H9 (cell line): ENCODE data around the gene HOXA2. TPM values are rescaled to one million over a fixed set of nuclear protein-coding genes. Genes with fewer than 3 reads are reported as not detected.

ENCODE experiments used
- DNase-seq: peaks from one replicate; pipeline ENCODE4 v3.0.0-alpha.2; 2017
- H2AFZ ChIP-seq: one replicate; pipeline ENCODE4 v1.6.1; 2013; ENCODE audit warnings: mild to moderate bottlenecking, low read length, control low read depth, moderate library complexity
- H2AK5ac ChIP-seq: 2 replicates; pipeline ENCODE4 v1.6.1; 2013; ENCODE audit warnings: low read length, control low read depth, mixed read lengths; ENCODE audit not compliant: insufficient read length
- H2BK120ac ChIP-seq: one replicate; pipeline ENCODE4 v1.6.1; 2013; ENCODE audit warnings: low read depth, mild to moderate bottlenecking, low read length, control low read depth, inconsistent platforms; ENCODE audit not compliant: poor library complexity, severe bottlenecking
- H2BK12ac ChIP-seq: 2 replicates; pipeline ENCODE4 v1.6.1; 2013; ENCODE audit warnings: low read length, control low read depth, mixed read lengths, low read depth; ENCODE audit not compliant: insufficient read length
- H2BK15ac ChIP-seq: 2 replicates; pipeline ENCODE4 v1.6.1; 2013; ENCODE audit warnings: low read depth, low read length, control low read depth
- H2BK20ac ChIP-seq: one replicate; pipeline ENCODE4 v1.6.1; 2013; ENCODE audit warnings: low read depth, mild to moderate bottlenecking, low read length, control low read depth, inconsistent platforms; ENCODE audit not compliant: poor library complexity, severe bottlenecking
- H2BK5ac ChIP-seq: 2 replicates; pipeline ENCODE4 v1.6.1; 2013; ENCODE audit warnings: low read length, control low read depth, mixed read lengths; ENCODE audit not compliant: insufficient read length
- H3K14ac ChIP-seq: 2 replicates; pipeline ENCODE4 v1.6.1; 2013; ENCODE audit warnings: low read length, control low read depth; ENCODE audit not compliant: insufficient read depth
- H3K18ac ChIP-seq: 2 replicates; pipeline ENCODE4 v1.6.1; 2013; ENCODE audit warnings: low read depth, mild to moderate bottlenecking, mixed read lengths, low read length, control low read depth; ENCODE audit not compliant: insufficient read length
- H3K23ac ChIP-seq: 2 replicates; pipeline ENCODE4 v1.6.1; 2013; ENCODE audit warnings: low read length, control low read depth, mixed read lengths, low read depth; ENCODE audit not compliant: insufficient read length
- H3K23me2 ChIP-seq: 2 replicates; pipeline ENCODE4 v1.6.1; 2013; ENCODE audit warnings: low read depth, mild to moderate bottlenecking, mixed read lengths, low read length, control low read depth; ENCODE audit not compliant: insufficient read length, poor library complexity, severe bottlenecking
- H3K27ac ChIP-seq: 2 replicates; pipeline ENCODE4 v1.5.1; 2013; ENCODE audit warnings: low read length, control low read depth, mixed read lengths, low read depth; ENCODE audit not compliant: insufficient read length
- H3K27me3 ChIP-seq: 2 replicates; pipeline ENCODE4 v1.6.1; 2013; ENCODE audit warnings: low read length, control low read depth, inconsistent platforms; ENCODE audit not compliant: insufficient read depth
- H3K4ac ChIP-seq: 2 replicates; pipeline ENCODE4 v1.6.1; 2013; ENCODE audit warnings: low read depth, mild to moderate bottlenecking, control low read depth, inconsistent platforms, low read length, moderate library complexity
- H3K4me1 ChIP-seq: 2 replicates; pipeline ENCODE4 v1.6.1; 2013; ENCODE audit warnings: low read length, control low read depth, inconsistent platforms; ENCODE audit not compliant: insufficient read depth
- H3K4me2 ChIP-seq: 2 replicates; pipeline ENCODE4 v1.6.1; 2013; ENCODE audit warnings: low read length, control low read depth, mixed read lengths; ENCODE audit not compliant: insufficient read length, insufficient read depth
- H3K56ac ChIP-seq: 2 replicates; pipeline ENCODE4 v1.6.1; 2013; ENCODE audit warnings: low read depth, mild to moderate bottlenecking, mixed read lengths, low read length, control low read depth; ENCODE audit not compliant: insufficient read length
- H3K79me1 ChIP-seq: 2 replicates; pipeline ENCODE4 v1.6.1; 2013; ENCODE audit warnings: low read depth, mild to moderate bottlenecking, moderate library complexity, low read length, control low read depth, inconsistent platforms; ENCODE audit not compliant: insufficient read depth, poor library complexity, severe bottlenecking
- H3K79me2 ChIP-seq: 2 replicates; pipeline ENCODE4 v1.6.1; 2013; ENCODE audit warnings: low read length, control low read depth, inconsistent platforms; ENCODE audit not compliant: insufficient read depth
- H3K9ac ChIP-seq: 2 replicates; pipeline ENCODE4 v1.6.1; 2013; ENCODE audit warnings: low read length, control low read depth, mixed read lengths; ENCODE audit not compliant: insufficient read length; ENCODE audit errors: extremely low read depth
- H3K9me3 ChIP-seq: one replicate; pipeline ENCODE4 v1.6.1; 2013; ENCODE audit warnings: low read depth, low read length, inconsistent platforms; ENCODE audit not compliant: control insufficient read depth
- H3T11ph ChIP-seq: one replicate; pipeline ENCODE4 v1.6.1; 2013; ENCODE audit warnings: mild to moderate bottlenecking, low read length, control low read depth, inconsistent platforms
- H4K20me1 ChIP-seq: one replicate; pipeline ENCODE4 v1.6.1; 2013; ENCODE audit not compliant: control insufficient read depth, insufficient read length, insufficient read depth
- H4K5ac ChIP-seq: 2 replicates; pipeline ENCODE4 v1.6.1; 2013; ENCODE audit warnings: low read depth, mild to moderate bottlenecking, mixed read lengths, low read length, control low read depth; ENCODE audit not compliant: insufficient read length
- H4K8ac ChIP-seq: replicated peaks from 2 replicates; pipeline ENCODE4 v1.6.1; 2013; ENCODE audit warnings: low read length, control low read depth, mixed read lengths, low read depth; ENCODE audit not compliant: insufficient read length
- H4K91ac ChIP-seq: 2 replicates; pipeline ENCODE4 v1.6.1; 2013; ENCODE audit warnings: low read depth, mild to moderate bottlenecking, moderate library complexity, mixed read lengths, low read length, control low read depth; ENCODE audit not compliant: insufficient read length
- H3K27ac Mint-ChIP-seq, 3 experiments: 2 replicates in 2 of 3; 3 replicates in 1 of 3; pipeline ENCODE4 v1.8.0; 2020 to 2021; ENCODE audit warnings: mixed read lengths in 3 of 3, mild to moderate bottlenecking in 1 of 3, moderate library complexity in 1 of 3
- H3K27me3 Mint-ChIP-seq: 2 replicates; pipeline ENCODE4 v1.8.0; 2021; ENCODE audit warnings: low read depth, mild to moderate bottlenecking, moderate library complexity, mixed read lengths
- H3K36me3 Mint-ChIP-seq, 3 experiments: 2 replicates in 2 of 3; 3 replicates in 1 of 3; pipeline ENCODE4 v1.8.0; 2020 to 2021; ENCODE audit warnings: low read depth in 3 of 3, mixed read lengths in 3 of 3; ENCODE audit not compliant: insufficient read depth in 1 of 3
- H3K4me1 Mint-ChIP-seq, 2 experiments: 2 replicates each; pipeline ENCODE4 v1.8.0; 2020; ENCODE audit warnings: mixed read lengths in 2 of 2
- H3K4me3 Mint-ChIP-seq, 2 experiments: 2 replicates in 1 of 2; 3 replicates in 1 of 2; pipeline ENCODE4 v1.8.0; 2020 to 2021; ENCODE audit warnings: mild to moderate bottlenecking in 2 of 2, mixed read lengths in 2 of 2, moderate library complexity in 1 of 2
- H3K9me3 Mint-ChIP-seq, 2 experiments: 2 replicates in 1 of 2; 3 replicates in 1 of 2; pipeline ENCODE4 v1.8.0; 2020; ENCODE audit warnings: mild to moderate bottlenecking in 2 of 2, mixed read lengths in 2 of 2, moderate library complexity in 1 of 2
- CTCF ChIP-seq: fragments of 200-600 bp; sonication (generic); conservative IDR thresholded peaks from 3 replicates; pipeline ENCODE4 v1.8.0; 2021; ENCODE audit warnings: antibody characterized with exemption, mild to moderate bottlenecking
- WGBS: extraction: QIAGEN DNeasy Blood & Tissue Kit; methylation state at CpG from one replicate; pipeline ENCODE4 v1.1.7; 2013; ENCODE audit warnings: missing lambda C conversion rate, low lambda C conversion rate, mixed read lengths; ENCODE audit not compliant: insufficient read length; ENCODE audit errors: extremely low coverage; 5-methylcytosine and 5-hydroxymethylcytosine counted together
- total RNA-seq: library from RNA; stranded (reverse); gene quantifications from 2 replicates; pipeline ENCODE4 v1.2.1, GENCODE V29; 2021

The HOXA2 gene
- total RNA-seq, 1 experiment from 2014 or later: not detected

GRCh38 chr7:27066148-27066547 lies 36.3 kb downstream of the HOXA2 start:
- Histone ChIP-seq H3K18ac (no peak overlapping the region), H3K4me1 (no peaks in the 10 kb centered on the region), H3K4me2 (no peak overlapping the region), H2BK120ac (no peak overlapping the region), H3T11ph (no peak overlapping the region), H3K79me2 (no peaks in the 10 kb centered on the region), H3K23me2 (no peaks in the 10 kb centered on the region), H2AFZ (no peak overlapping the region), H2AK5ac (no peak overlapping the region), H4K8ac (no peak overlapping the region), H4K5ac (no peak overlapping the region), H2BK15ac (no peak overlapping the region), H3K56ac (no peak overlapping the region), H3K23ac (no peak overlapping the region), H3K4ac (no peak overlapping the region), H2BK5ac (no peak overlapping the region), H3K27ac (no peak overlapping the region), H4K91ac (no peak overlapping the region), H2BK12ac (no peak overlapping the region), H4K20me1 (no peaks in the 10 kb centered on the region), H3K79me1 (no peaks in the 10 kb centered on the region), H3K9ac (no peak overlapping the region), H3K14ac (no peak overlapping the region), H3K27me3 (no peaks in the 10 kb centered on the region), H2BK20ac (no peak overlapping the region), H3K9me3 (no peaks in the 10 kb centered on the region)
- H3K4me1 Mint-ChIP-seq: no peaks in the 10 kb centered on the region
- H3K27me3 Mint-ChIP-seq: peaks cover 7% of the 10 kb centered on the region
- no peak overlapping the region for H3K4me3 Mint-ChIP-seq
- no CpG with 5 or more reads among the region's 3 CpGs for WGBS
- no peak for DNase-seq
- H3K9me3 Mint-ChIP-seq: no peaks in the 10 kb centered on the region
- no peak overlapping the region for H3K27ac Mint-ChIP-seq
- H3K36me3 Mint-ChIP-seq: no peaks in the 10 kb centered on the region
- no peak for TF ChIP-seq CTCF
